CMK (cell line): ENCODE results near the gene SLC25A1.
"Not testable (repeated sequence)": the region's sequence is repeated elsewhere in the genome, so short reads cannot be mapped to it uniquely, and the experiment has no call there.

Source experiments
- DNase-seq: peaks from one replicate; pipeline ENCODE4 v3.0.0-alpha.2; 2010; ENCODE audit warnings: low read depth

SLC25A1 gene

DNA sequence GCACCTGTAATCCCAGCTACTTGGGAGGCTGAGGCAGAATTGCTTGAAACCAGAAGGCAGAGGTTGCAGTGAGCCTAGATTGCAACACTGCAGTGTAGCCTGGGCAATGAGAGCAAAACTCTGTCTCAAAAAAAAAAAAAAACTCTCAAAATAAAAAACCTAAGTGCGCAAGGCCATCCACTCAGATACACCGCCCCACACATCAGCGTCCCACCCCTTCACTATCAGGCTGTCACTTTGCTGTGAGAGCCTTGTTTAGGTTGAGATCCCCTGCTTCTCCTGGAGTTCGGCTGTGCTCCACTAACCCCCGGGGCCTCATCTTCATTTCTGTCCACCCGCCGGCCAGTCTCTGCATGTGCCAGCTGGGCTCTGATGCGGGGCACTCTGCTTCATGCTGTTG, 12.1 kb downstream of the SLC25A1 start:
- no peak for DNase-seq

DNA sequence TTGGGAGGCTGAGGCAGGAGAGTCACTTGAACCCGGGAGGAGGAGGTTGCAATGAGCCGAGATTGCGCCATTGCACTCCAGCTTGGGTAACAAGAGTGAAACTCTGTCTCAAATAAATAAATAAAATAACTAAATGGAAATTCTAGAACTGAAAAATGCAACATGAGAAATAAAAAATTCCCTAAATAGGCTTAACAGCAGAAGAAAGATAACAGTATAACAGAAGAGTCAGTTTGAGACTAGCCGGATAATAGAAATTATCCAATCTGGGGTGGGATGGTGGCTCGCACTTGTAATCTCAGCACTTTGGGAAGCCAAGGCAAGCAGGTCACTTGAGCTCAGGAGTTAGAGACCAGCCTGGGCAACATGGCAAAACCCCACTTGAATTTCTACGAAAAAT, 14.1 kb downstream of the SLC25A1 start:
- no peak for DNase-seq

DNA sequence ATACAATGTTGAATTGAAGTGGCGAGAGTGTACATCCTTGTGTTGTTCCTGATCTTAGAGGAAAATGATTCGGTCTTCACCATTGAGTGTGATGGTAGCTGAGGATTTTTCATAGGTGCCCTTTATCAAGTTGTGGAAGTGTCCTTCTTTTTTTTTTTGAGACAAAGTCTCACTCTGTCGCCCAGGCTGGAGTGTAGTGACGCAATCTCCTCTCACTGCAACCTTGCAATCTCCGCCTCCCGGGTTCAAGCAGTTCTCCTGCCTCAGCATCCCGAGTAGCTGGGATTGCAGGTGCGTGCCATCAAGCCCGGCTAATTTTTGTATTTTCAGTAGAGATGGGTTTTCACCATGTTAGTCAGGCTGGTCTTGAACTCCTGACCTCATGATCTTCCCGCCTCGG, 19.9 kb downstream of the SLC25A1 start:
- not testable (repeated sequence) for DNase-seq

DNA sequence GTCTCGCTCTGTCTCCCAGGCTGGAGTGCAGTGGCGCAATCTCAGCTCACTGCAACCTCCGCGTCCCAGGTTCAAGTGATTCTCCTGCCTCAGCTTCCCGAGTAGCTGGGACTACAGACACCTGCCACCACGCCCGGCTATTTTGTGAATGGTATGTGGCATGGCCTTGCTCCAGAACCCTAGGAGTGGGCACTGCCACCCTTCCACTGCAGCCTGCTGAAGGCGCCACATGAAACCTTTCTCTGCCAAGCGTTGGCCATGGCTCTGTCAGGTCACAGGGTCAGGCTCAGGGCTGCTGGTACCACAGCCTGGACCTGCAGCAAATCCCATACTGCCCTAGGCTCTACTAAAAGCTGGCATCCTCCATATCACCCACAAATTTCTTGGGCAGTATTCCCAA, 22.4 kb downstream of the SLC25A1 start:
- not testable (repeated sequence) for DNase-seq

DNA sequence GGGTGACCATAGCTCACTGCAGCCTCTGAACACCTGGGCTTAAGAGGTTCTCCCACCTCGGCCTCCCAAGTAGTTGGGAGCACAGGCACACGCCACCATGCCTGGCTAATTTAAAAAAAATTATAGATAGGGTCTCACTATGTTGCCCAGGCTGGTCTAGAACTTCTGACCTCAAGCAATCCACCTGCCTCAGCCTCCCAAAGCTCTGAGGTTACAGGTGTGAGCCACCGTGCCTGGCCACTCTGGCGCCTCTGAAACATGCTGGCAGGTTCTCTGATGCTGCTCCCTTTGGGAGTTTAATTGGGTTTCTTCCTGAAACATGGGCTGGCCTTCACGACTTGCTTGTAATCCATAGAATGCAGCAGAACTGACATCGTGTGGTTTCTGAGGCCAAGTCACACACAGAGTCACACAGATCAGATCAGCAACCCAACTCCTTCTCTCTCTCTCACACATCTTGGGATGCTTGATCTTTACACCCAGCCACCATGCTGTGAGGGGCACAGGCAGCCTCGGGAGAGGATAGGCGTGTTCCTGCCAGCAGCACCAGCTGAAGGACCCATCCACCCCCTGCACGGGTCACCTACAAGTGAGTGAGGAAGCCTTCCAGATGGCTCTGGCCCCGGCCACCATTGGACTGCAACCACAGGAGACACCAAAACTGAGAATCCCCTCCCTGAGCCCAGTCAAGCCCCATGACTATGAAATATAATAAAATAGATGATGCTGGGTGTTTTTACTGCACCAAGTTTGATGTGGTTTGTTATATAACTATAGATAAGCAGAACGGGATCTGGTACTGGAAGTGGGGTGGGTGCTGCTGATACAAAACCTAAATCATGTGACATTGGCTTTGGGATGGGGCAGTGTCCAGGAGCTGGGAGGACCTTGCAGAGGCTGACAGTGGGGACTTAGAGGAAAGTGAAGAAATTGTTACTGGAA, 25.3 kb downstream of the SLC25A1 start:
- DNase-seq, result no peak

DNA sequence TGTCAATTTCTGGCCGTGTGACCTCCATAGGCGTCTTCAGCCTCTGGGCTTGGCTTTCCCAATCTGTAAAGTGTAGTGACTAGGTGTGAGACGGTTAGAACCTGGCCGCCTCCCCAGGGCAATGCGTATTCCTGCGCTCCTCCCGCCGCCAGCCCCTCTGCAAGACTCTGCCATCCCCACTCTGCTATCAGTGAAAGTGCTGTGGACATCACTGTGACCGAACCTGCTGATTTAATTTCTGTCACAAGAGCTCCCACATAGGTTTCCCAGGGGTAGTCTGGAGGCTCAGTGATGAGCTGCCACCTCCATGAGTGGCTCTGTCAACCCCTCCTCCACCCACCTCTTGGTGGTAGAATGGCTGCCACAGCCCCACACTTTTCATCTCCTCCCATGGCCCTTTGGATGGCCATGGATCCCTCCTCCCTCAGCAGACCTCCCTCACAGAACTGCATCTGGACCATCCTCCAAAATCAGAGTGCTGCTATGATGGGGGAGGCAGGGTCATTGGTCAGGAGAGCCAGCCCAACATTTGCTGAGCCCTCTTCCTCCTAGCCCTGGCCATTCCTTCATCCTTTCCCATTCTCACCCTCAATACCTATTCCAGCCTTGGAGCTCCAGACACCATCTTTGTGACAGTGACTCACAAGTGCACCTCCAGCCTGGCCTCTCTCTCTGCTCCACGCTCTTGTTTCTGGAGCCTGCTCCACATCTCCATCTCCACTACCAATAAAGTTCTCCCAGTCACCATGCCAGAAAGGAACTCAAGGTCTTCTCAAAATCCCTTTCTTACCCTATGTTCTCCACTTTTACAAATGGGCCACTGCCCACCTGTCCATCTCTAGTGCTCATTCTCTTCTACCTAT, 27.0 kb downstream of the SLC25A1 start:
- DNase-seq, result no peak

DNA sequence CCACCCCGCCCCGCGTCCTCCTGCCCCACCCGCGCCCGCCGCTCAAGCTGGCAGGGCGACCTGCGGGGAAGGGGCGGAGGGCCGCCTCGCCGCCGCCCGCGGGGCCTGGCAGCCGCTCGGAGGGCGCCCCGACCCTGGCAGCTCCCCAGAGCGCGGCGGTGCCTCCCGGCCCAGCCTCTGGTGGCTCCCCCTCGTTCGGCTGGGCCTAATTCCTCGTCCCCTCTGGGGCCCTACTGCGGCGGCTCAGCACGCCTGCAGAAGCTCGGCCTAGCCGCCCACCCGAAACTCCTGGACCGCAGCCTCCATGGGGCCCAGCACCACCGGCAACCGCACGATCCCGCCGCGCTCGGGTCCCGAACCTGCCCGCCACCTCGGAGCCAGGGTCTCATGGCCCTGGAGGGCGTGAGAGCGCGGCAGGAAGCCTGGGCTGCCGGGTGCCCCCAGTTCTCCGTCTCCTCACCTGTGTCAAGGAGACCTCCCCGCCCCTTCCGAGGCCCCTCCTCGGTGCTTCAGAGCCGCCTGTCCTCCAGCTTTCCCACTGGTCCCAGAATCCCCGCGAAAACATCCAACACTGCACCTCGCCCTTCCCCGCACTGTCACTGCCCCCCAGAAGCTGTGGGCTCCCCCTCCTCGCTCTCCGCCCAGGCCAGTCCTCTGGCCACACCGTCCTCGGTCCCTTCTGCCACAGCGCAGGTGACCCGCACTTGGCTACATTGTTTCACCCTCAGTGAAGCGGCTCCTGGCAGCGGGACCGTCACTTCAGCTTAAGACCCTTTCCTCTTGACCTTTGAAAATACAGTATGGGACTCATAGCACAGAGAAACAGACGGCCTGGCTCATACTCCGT, 27.8 kb downstream of the SLC25A1 start:
- no peak for DNase-seq

DNA sequence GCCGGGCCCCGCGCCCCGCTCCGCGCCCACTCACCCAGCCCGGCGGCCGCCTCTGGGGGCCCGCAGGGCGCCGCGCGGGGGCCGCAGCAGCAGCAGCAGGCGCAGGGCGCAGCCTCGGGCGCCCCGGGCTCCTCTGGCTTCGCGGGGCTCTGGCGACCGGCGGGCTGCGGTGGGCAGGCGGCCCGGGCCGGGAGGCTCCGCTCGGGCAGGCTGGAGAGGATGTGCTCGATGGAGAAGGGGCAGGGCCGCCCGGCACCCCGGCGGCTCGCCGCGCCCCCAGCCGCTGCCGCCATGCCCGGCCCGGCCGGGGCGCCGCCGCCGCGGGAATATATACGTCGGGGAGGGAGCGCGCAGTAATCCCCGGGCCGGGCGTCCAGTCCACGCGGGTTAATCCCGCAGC, 28.5 kb downstream of the SLC25A1 start, which contains the start of gene GSC2:
GSC2 (minus strand) TSS at position 302 of the 400 bp plus-strand sequence; CDS start at position 293, 9 bp downstream.
- no peak for DNase-seq

DNA sequence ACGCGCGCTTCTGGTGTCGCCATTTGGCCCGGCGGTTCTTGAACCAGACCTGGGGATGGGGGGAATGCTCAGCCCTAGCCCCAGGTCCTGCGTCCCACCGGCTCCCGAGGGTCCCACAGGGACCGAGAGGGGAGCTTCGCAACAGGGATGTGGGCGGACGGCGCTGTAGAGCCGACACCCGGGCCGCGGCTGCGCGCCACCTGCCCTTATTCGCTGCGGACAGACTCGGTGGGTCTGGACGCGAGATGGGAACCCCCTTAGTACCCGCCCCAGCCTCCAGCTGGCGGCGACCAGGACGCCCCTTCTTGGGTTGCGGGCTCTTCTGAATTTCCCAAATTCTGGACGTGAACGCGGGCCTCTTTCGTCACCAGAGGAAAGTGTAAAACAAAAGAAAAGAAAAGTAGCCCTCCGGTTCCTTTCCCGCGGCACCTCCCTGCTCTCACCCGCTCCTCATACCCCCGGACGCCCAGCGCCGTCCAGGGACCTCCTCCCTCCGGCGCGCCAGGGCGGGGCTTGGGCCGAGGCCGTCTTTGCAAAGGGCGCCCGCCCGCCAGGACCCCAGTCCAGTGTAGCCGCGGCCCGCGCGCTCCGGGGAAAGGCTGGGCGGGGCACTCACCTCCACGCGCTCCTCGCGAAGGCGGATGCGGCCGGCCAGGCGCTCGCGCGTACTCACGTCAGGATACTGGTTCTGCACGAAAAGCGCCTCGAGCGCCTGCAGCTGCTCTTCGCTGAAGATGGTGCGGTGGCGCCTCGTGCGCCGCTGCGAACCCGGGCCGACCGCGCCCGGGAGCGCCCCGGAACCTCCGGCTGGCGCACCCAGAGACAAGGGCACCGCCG, 29.3 kb downstream of the SLC25A1 start:
- no peak for DNase-seq

DNA sequence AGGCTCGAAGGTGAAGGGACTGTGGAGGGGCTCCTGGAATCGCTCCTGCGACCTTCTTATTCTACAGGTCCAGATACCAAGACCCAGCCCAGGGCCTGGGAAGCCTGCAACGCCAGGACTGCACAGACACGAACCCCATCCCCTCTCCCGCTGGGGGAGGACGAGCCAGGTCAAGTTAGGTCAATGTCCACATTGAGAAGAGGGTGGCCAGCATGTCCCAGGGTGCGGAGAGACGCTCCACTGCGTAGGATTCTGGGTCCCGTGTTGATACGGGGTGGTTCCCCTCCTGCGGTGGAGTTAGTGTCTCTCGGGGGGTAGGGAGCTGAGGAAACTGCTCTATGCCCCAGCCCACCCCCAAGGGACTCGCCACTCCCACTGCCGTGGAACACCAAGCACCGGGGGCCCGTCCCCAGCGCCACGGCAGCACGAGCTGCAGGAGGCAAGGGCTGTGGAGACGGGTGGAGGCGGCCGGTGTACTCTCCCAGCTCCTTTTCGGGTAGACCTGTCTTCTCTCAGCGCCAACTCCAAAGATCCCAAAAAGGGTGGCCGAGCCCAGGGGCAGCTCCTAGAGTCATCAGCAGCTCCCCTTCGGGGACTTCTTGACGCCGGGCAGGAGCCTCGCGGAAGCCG, 30.0 kb downstream of the SLC25A1 start:
- no peak for DNase-seq

DNA sequence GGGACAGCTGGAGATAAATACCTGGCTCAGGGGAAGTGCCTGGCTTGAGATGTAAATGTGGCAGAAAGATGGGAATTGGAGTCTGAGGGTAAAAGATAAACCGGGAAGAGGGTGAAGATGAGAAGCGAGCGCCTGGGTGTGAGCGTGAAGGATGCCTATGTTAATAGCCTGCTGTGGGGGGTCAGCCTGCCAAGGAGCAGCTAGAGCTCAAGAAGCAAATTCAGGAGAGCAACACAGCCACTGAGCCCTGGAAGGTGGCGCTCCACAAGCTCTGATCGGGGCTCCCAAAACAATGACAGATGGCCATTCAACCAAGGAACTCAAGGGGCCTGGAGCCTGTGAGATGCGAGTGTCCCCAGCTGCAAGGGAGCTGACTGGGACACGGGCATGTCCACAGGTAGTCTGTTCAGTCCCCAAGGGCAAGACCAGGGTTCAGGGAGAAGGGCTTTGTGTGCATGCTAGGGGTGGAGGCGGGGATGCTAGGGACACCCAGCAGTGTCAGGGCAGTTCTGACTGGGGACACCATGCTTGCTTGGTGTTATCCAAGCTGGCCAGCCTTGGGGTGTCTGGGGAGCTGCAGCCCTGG, 31.2 kb downstream of the SLC25A1 start:
- no peak for DNase-seq

DNA sequence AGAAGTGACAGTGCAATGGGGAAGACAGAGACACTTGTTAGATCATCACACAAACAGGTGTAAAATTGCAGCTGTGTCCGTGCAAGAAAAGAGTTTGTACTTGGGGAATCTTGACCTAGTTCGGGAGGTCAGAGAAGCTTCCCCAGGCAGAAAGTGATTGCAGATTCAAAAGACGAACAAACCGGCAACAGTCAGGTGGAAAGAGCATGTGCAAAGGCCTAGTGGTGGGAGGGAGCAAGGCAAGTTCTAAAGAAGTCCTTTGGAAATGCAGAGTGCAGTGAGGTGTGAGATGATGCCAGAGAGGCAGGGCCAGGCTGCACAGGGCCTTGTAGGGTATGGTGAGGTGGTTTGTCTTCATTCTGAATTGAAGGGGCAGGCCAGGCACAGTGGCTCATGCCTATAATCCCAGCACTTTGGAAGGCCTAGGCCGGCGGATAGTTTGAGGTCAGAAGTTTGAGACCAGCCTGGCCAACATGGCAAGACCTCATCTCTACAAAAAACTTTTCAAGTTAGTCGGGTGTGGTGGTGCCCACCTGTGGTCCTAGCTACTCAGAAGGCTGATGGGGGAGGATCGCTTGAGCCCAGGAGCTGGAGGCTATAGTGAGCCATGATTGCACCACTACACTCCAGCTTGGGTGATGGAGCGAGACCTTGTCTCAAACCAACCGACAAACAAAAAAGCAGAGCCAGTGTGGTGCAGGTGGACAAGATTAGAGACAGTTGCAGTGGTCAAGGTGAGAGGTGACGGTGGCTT, 32.1 kb downstream of the SLC25A1 start:
- no peak for DNase-seq

DNA sequence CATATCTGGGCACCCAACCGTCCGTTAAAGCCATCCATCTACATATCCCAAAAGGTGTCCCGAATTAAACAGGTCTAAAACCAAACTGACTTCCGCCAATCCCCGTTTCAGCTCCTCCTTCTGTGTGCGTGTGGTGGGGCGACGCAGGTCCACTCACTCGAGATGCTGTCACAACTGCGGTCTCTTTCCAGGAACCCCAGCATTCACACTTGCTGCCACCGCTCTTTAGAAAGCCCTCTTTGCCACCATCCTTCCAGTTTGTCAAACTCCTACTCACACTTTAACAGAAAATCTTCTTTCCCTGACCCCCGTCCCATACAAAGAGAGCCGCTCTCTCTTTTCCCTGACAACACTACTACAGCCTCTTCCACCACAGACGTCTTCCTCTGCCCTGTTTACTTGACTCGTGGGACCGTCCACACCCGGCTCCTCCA, 34.6 kb downstream of the SLC25A1 start:
- no peak for DNase-seq

DNA sequence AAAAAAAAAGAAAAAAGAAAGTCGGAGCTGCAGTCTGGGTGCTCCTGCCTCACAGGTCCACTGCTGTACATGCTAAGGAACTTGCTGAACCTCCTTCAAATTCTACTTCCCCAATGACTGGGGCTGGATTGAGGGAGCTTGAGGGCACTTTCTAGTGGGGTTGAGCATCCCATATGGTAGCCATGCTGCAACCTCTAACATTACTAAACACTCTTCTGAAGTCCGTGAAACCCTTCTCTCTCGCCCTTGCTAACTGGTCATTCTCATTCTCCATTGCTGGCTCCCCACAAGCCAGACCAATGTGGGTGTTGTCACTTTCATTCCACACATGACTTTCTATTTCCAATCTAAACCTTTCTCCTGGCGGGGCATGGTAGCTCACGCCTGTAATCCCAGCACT, 35.3 kb downstream of the SLC25A1 start:
- DNase-seq, result no peak

DNA sequence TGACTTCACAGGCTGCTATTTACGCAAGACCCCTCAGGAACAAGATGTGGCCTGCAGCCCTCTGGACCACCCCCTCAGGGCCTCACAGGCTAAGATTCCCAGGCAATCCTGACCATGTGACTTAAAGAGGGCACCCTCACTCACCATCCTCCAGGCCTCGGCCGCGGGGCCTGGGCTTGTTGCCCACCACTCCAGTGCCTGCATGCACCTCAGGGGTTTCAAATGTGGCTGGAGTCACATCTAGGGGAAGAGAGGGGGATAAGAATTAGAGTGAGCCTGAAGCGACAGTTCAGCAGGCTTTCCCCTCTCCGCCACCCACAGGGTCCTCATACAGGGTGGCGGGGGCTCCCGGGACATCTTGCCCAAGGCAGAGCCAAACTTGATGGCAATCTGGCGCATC, 36.1 kb downstream of the SLC25A1 start:
- no peak for DNase-seq

DNA sequence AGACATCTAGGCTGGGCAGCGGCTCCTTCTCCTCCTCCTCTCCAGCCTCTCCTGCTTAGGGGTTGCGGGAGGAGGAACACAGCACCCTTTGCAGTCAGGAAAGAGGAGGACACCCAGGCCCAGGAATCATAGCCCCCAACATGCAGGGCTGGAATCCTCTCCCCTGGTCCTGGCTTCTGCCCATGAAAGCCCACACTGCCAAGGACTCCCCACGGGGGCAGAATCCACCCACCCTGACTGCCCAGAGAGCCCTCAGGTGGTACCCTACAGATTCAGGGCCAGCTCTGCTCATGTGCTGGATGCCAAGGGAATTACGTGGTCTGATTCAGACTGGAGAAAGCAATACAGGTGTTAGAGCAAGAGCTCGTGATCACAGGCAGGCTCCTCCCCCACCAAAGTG, 38.6 kb downstream of the SLC25A1 start:
- no peak for DNase-seq

DNA sequence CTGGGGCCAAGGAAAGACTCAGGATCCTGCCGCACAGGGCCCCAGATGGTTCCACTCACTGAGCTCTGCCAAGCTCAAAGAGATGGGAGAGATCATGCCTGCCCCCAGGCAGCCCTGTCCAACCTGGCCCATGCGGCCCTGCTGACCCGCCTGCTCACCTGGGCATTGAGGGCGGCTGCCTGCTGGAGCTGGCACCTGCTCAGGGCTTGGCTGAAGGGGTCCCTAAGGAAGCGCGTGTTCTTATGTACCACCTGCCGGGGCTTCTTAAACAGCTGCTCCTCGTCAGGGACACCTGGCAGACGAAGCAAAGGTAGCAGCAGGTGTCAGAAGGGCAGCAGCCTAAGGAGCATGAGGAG, 39.6 kb downstream of the SLC25A1 start:
- DNase-seq, result no peak

DNA sequence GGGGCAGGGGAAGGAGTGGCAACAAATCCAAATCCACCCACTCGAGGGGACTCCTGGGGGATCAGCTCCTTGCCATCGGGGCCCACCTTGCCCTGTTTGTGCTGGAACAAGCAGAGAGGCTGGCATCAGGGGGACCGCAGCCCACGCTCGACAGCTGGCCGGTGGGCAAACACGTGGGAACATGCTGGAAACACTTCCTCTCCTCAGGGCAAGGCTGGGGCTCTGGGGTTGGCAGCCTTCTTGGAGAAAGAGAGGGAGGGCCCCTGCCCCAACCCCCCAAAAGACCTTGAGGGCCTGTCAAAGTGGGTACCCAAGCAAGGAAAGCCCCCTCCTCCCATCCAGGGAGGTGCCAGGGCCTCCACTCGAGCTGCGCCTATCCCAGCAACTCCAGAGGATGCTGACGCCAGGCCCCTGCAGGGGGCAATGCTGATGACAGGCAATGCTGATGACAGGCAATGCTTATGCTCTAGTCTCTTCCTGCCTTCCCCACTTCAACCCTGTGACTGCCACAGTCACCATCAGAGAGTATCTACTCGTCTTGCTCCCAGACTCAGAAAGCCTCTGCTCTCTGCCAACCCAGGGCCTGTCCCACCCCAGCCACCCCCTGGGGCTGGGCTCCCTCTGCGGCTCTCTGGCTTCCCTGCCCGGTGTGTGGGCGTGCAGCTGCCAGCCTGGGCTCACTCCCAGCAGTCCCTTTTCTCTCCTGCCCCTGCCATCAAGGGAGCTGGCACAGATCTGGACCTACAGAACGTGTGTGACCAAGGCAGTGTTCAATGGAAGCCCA, 40.1 kb downstream of the SLC25A1 start:
- no peak for DNase-seq
